Sigmoid colon (tissue), 4 donors: ENCODE measurements around the gene SCN1B.

Experiments used
- EP300 ChIP-seq, 4 donors: sonication (generic); formaldehyde crosslinking; IDR thresholded peaks; one replicate each; pipeline ENCODE4 v1.6.1; 2017; ENCODE audit warnings: antibody characterized with exemption in 4 of 4
- POLR2A ChIP-seq, 2 donors: fragments of 450-650 bp; IDR thresholded peaks; one replicate each; pipeline ENCODE4 v1.6.1; 2016; ENCODE audit warnings: antibody characterized with exemption in 2 of 2, mild to moderate bottlenecking in 2 of 2, moderate library complexity in 2 of 2
- POLR2AphosphoS5 ChIP-seq, 4 donors: sonication (generic); formaldehyde crosslinking; IDR thresholded peaks; one replicate each; pipeline ENCODE4 v1.6.1; 2017; ENCODE audit warnings: antibody characterized with exemption in 4 of 4
- TF ChIP-seq, protein P1 (sequence below), 4 experiments: fragments of 450-650 bp in 3 of 4; fragments of 200-600 bp in 1 of 4; IDR thresholded peaks; one replicate each; pipeline ENCODE4 v1.5.1; 2016 to 2019; ENCODE audit warnings: antibody characterized with exemption in 4 of 4, mild to moderate bottlenecking in 3 of 4, moderate library complexity in 2 of 4

DNA sequence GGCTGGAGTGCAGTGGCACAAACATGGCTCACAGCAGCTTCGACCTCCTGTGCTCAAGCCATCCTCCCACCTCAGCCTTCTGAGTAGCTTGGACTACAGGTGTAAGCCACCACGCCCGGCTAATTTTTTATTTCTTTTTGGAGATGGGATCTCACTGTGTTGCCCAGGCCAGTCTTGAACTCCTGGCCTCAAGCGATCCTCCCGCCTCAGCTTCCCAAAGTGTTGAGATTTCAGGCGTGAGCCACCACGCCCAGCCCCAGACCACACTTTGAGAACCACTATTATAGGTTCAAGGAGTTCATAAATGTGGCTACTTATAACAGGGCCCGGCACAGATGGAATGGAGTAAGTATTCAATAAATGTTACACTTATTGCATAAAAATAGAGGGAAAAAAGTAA is 3.3 kb upstream of the SCN1B start:
- TF ChIP-seq, protein P1, sequence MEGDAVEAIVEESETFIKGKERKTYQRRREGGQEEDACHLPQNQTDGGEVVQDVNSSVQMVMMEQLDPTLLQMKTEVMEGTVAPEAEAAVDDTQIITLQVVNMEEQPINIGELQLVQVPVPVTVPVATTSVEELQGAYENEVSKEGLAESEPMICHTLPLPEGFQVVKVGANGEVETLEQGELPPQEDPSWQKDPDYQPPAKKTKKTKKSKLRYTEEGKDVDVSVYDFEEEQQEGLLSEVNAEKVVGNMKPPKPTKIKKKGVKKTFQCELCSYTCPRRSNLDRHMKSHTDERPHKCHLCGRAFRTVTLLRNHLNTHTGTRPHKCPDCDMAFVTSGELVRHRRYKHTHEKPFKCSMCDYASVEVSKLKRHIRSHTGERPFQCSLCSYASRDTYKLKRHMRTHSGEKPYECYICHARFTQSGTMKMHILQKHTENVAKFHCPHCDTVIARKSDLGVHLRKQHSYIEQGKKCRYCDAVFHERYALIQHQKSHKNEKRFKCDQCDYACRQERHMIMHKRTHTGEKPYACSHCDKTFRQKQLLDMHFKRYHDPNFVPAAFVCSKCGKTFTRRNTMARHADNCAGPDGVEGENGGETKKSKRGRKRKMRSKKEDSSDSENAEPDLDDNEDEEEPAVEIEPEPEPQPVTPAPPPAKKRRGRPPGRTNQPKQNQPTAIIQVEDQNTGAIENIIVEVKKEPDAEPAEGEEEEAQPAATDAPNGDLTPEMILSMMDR (IDR thresholded peaks at IDR 0.05): no peak
- TF ChIP-seq POLR2A (IDR thresholded peaks at IDR 0.05) (no peak), POLR2AphosphoS5 (IDR thresholded peaks at IDR 0.05) (no peak), EP300 (IDR thresholded peaks at IDR 0.05) (no peak)
